AML-193 (cell line): Measurements from ENCODE around the gene DACH1.

Experiments
- DNase-seq, 2 experiments: peaks; one replicate each; lab custom pipeline; 2025; lab: John Stamatoyannopoulos, UW

Gene DACH1

GRCh38 chr13:71702253-71702652 lies 164.8 kb downstream of the DACH1 start:
- no peak for DNase-seq

- no peak for DNase-seq
Observed at GRCh38 chr13:71701741-71702140, 165.3 kb downstream of the DACH1 start.

GRCh38 chr13:71699342-71699741 lies 167.7 kb downstream of the DACH1 start:
- DNase-seq, result no peak

- no peak for DNase-seq
Observed at GRCh38 chr13:71695662-71696061, 171.3 kb downstream of the DACH1 start.

GRCh38 chr13:71685072-71685471 lies 181.9 kb downstream of the DACH1 start:
- no peak for DNase-seq

GRCh38 chr13:71681901-71682613 lies 184.9 kb downstream of the DACH1 start:
- no peak for DNase-seq

GRCh38 chr13:71677124-71677523 lies 189.9 kb downstream of the DACH1 start:
- DNase-seq, result no peak

GRCh38 chr13:71672512-71672911 lies 194.5 kb downstream of the DACH1 start:
- no peak for DNase-seq

GRCh38 chr13:71663431-71663830 lies 203.6 kb downstream of the DACH1 start:
- no peak for DNase-seq

GRCh38 chr13:71661921-71662320 lies 205.1 kb downstream of the DACH1 start:
- no peak for DNase-seq

GRCh38 chr13:71659404-71659803 lies 207.6 kb downstream of the DACH1 start:
- DNase-seq, result no peak

GRCh38 chr13:71645467-71645866 lies 221.5 kb downstream of the DACH1 start:
- DNase-seq, result no peak

GRCh38 chr13:71644579-71644978 lies 222.4 kb downstream of the DACH1 start:
- no peak for DNase-seq

- DNase-seq, result no peak
Observed at GRCh38 chr13:71643448-71643860, 223.6 kb downstream of the DACH1 start.

GRCh38 chr13:71638751-71639150 lies 228.3 kb downstream of the DACH1 start:
- DNase-seq, result no peak

- DNase-seq, result no peak
Observed at GRCh38 chr13:71634602-71635443, 232.2 kb downstream of the DACH1 start.

GRCh38 chr13:71634182-71634581 lies 232.8 kb downstream of the DACH1 start:
- DNase-seq, result no peak

GRCh38 chr13:71632721-71633120 lies 234.3 kb downstream of the DACH1 start:
- DNase-seq, result no peak

- no peak for DNase-seq
Observed at GRCh38 chr13:71632206-71632605, 234.8 kb downstream of the DACH1 start.

- DNase-seq, result no peak
Observed at GRCh38 chr13:71629167-71629566, 237.8 kb downstream of the DACH1 start.

GRCh38 chr13:71626421-71627117 lies 240.4 kb downstream of the DACH1 start:
- DNase-seq, result no peak

- no peak for DNase-seq
Observed at GRCh38 chr13:71625694-71626093, 241.3 kb downstream of the DACH1 start.
